WTC11 (cell line): ENCODE measurements around the gene SMYD3. TPM values are rescaled to one million over a fixed set of nuclear protein-coding genes. Genes with fewer than 3 reads are reported as not detected.

Source experiments
- ATAC-seq: fragments of 200-7000 bp; cut with Tn5 transposase; 2 replicates; pipeline ENCODE4 v1.10.0; 2021; ENCODE audit warnings: mild to moderate bottlenecking, moderate library complexity
- CTCF ChIA-PET: fragments of 300-600 bp; sonication (Branson Sonifier 250); formaldehyde crosslinking; loops from one replicate; lab custom pipeline; 2021; ENCODE audit warnings: antibody characterized with exemption; lab: Charles Lee
- POLR2A ChIA-PET: fragments of 350-600 bp; sonication (Branson Sonifier 250); formaldehyde crosslinking; loops from one replicate; lab custom pipeline; 2021; ENCODE audit warnings: antibody characterized with exemption; lab: Charles Lee
- DNase-seq: peaks from one replicate; pipeline ENCODE4 v3.0.0; 2021; ENCODE audit warnings: low spot score
- H3K27ac Mint-ChIP-seq: 2 replicates; pipeline ENCODE4 v1.8.0; 2021; ENCODE audit warnings: mixed read lengths
- H3K27me3 Mint-ChIP-seq: 2 replicates; pipeline ENCODE4 v1.8.0; 2021; ENCODE audit warnings: low read depth, mild to moderate bottlenecking, moderate library complexity, mixed read lengths
- H3K36me3 Mint-ChIP-seq: 2 replicates; pipeline ENCODE4 v1.8.0; 2021; ENCODE audit warnings: mixed read lengths
- H3K4me1 Mint-ChIP-seq: 2 replicates; pipeline ENCODE4 v1.8.0; 2022; ENCODE audit warnings: mixed read lengths
- H3K4me3 Mint-ChIP-seq: 2 replicates; pipeline ENCODE4 v1.8.0; 2021; ENCODE audit warnings: mild to moderate bottlenecking, moderate library complexity, mixed read lengths
- H3K9me3 Mint-ChIP-seq: 2 replicates; pipeline ENCODE4 v1.8.0; 2021; ENCODE audit warnings: mixed read lengths
- ARID4B ChIP-seq: sonication (generic); formaldehyde crosslinking; IDR thresholded peaks from 2 replicates; pipeline ENCODE4 v1.8.0; 2023; ENCODE audit warnings: missing genetic modification reagents, mild to moderate bottlenecking, borderline replicate concordance
- ATF6 ChIP-seq: sonication (generic); formaldehyde crosslinking; IDR thresholded peaks from 2 replicates; pipeline ENCODE4 v1.8.1; 2023; ENCODE audit warnings: mild to moderate bottlenecking, missing genetic modification reagents
- ELF4 ChIP-seq: sonication (generic); formaldehyde crosslinking; IDR thresholded peaks from 2 replicates; pipeline ENCODE4 v1.8.1; 2022; ENCODE audit warnings: low read depth, mild to moderate bottlenecking, moderate library complexity, missing genetic modification reagents
- ESRRA ChIP-seq: sonication (generic); formaldehyde crosslinking; IDR thresholded peaks from 2 replicates; pipeline ENCODE4 v1.8.1; 2022; ENCODE audit warnings: mild to moderate bottlenecking, missing genetic modification reagents, borderline replicate concordance
- ETV6 ChIP-seq: sonication (generic); formaldehyde crosslinking; IDR thresholded peaks from 2 replicates; pipeline ENCODE4 v1.8.1; 2022; ENCODE audit warnings: mild to moderate bottlenecking, missing genetic modification reagents
- FOXP4 ChIP-seq: sonication (generic); formaldehyde crosslinking; IDR thresholded peaks from 2 replicates; pipeline ENCODE4 v1.8.0; 2022; ENCODE audit warnings: mild to moderate bottlenecking, missing genetic modification reagents
- JAZF1 ChIP-seq: fragments of 250-450 bp; sonication (Bioruptor Pico); IDR thresholded peaks from 2 replicates; pipeline ENCODE4 v1.9.0; 2021; ENCODE audit warnings: moderate library complexity, mild to moderate bottlenecking, inconsistent platforms
- NR1H2 ChIP-seq: sonication (generic); formaldehyde crosslinking; IDR thresholded peaks from 2 replicates; pipeline ENCODE4 v1.9.0; 2021; ENCODE audit warnings: mild to moderate bottlenecking, moderate library complexity, missing genetic modification reagents
- OVOL2 ChIP-seq: fragments of 250-450 bp; sonication (Bioruptor Pico); IDR thresholded peaks from 2 replicates; pipeline ENCODE4 v1.9.0; 2021; ENCODE audit warnings: mild to moderate bottlenecking, borderline replicate concordance
- PRRX2 ChIP-seq: fragments of 250-450 bp; sonication (Bioruptor Pico); IDR thresholded peaks from 2 replicates; pipeline ENCODE4 v1.8.0; 2021; ENCODE audit warnings: mild to moderate bottlenecking
- TEAD1 ChIP-seq: sonication (generic); formaldehyde crosslinking; IDR thresholded peaks from 2 replicates; pipeline ENCODE4 v1.8.0; 2022; ENCODE audit warnings: mild to moderate bottlenecking, missing genetic modification reagents
- TEAD4 ChIP-seq: sonication (generic); formaldehyde crosslinking; IDR thresholded peaks from 2 replicates; pipeline ENCODE4 v1.8.0; 2022; ENCODE audit warnings: mild to moderate bottlenecking, missing genetic modification reagents
- ZBTB21 ChIP-seq: sonication (generic); formaldehyde crosslinking; IDR thresholded peaks from 2 replicates; pipeline ENCODE4 v1.8.1; 2023; ENCODE audit warnings: mild to moderate bottlenecking, missing genetic modification reagents, borderline replicate concordance
- ZNF138 ChIP-seq: sonication (generic); formaldehyde crosslinking; conservative IDR thresholded peaks from 2 replicates; pipeline ENCODE4 v1.8.1; 2022; ENCODE audit warnings: mild to moderate bottlenecking, moderate library complexity, missing genetic modification reagents
- ZNF232 ChIP-seq: sonication (generic); formaldehyde crosslinking; IDR thresholded peaks from 2 replicates; pipeline ENCODE4 v1.8.0; 2022; ENCODE audit warnings: mild to moderate bottlenecking, missing genetic modification reagents
- ZNF317 ChIP-seq: sonication (generic); formaldehyde crosslinking; IDR thresholded peaks from 2 replicates; pipeline ENCODE4 v1.8.1; 2023; ENCODE audit warnings: low read depth, mild to moderate bottlenecking, moderate library complexity, missing genetic modification reagents, borderline replicate concordance
- ZNF423 ChIP-seq: fragments of 250-450 bp; sonication (Bioruptor Pico); IDR thresholded peaks from 2 replicates; pipeline ENCODE4 v2.1.2; 2022; ENCODE audit warnings: mild to moderate bottlenecking, moderate library complexity
- total RNA-seq: library from RNA; stranded (reverse); gene quantifications from 3 replicates; pipeline ENCODE4 v1.2.3, GENCODE V29; 2021

Gene SMYD3
- total RNA-seq, 1 experiment from 2014 or later = 21.4 TPM

- ChIA-PET CTCF (interaction anchor here (0.6 to 1.7 kb wide), 2 partner anchors 32 to 54 kb away, joined by 3 to 4 read pairs; no protein-coding TSS in a partner anchor), POLR2A (no interaction called here)
- ATAC-seq (no peak), DNase-seq (no peak)
- Mint-ChIP-seq H3K27ac (no peak overlapping the region), H3K27me3 (no peaks in the 10 kb centered on the region), H3K4me3 (no peak overlapping the region), H3K36me3 (no peaks in the 10 kb centered on the region; the same call in 1 of the 2 replicates), H3K9me3 (0 out of 2 replicates have a peak, but pooled peaks cover 4% of the 10 kb centered on the region), H3K4me1 (peaks cover 25% of the 10 kb centered on the region)
- TF ChIP-seq ZNF232 (no peak), ELF4 (no peak), ESRRA (no peak), ZBTB21 (CRISPR knock-in tag) (no peak), ZNF138 (no peak), OVOL2 (CRISPR knock-in tag) (no peak), TEAD1 (no peak), ZNF317 (CRISPR knock-in tag) (no peak), NR1H2 (no peak), ARID4B (CRISPR knock-in tag) (no peak), FOXP4 (no peak), JAZF1 (CRISPR knock-in tag) (no peak), ETV6 (no peak), TEAD4 (CRISPR knock-in tag) (no peak), ATF6 (CRISPR knock-in tag) (no peak)
These were observed 650.0 kb downstream of the SMYD3 start for GRCh38 chr1:245856944-245857531.

- POLR2A ChIA-PET = no interaction called here
- H3K4me3 Mint-ChIP-seq = no peak overlapping the region
- DNase-seq = peak; percentile 22
These were observed 651.0 kb downstream of the SMYD3 start for GRCh38 chr1:245855846-245856730.

More at GRCh38 chr1:245855846-245856730, 651.0 kb downstream of the SMYD3 start:
- ATAC-seq = peak; percentile 68
- H3K27me3 Mint-ChIP-seq = no peaks in the 10 kb centered on the region
- peaks cover 25% of the 10 kb centered on the region for H3K4me1 Mint-ChIP-seq
- 0 out of 2 replicates have a peak, but pooled peaks cover 4% of the 10 kb centered on the region for H3K9me3 Mint-ChIP-seq
- no peaks in the 10 kb centered on the region; the same call in 1 of the 2 replicates for H3K36me3 Mint-ChIP-seq
- CTCF ChIA-PET = interaction anchor here (0.6 to 1.7 kb wide), 4 partner anchors 19 to 53 kb away, joined by 3 to 7 read pairs (median 4); no protein-coding TSS in a partner anchor
- peak; percentile 57; the same call in 1 of the 2 replicates for TF ChIP-seq ZNF423
- TF ChIP-seq PRRX2 (CRISPR knock-in tag) = no peak
- peak overlapping the region; percentile 79 for H3K27ac Mint-ChIP-seq
